GM12891 (cell line): ENCODE results near the gene TNFRSF13B.
"Not testable (repeated sequence)": the region's sequence is repeated elsewhere in the genome, so short reads cannot be mapped to it uniquely, and the experiment has no call there.

ENCODE experiments used
- DNase-seq: peaks from one replicate; pipeline ENCODE4 v3.0.0; 2011; ENCODE audit warnings: low spot score; ENCODE audit not compliant: insufficient read length
- FAIRE-seq: peaks from 2 replicates; lab custom pipeline; 2011; peaks lifted over from hg19 to GRCh38; lab: Jason Lieb, UNC
- PAX5 ChIP-seq: IDR thresholded peaks from 2 replicates; pipeline ENCODE4 v1.6.1; 2011; ENCODE audit warnings: low read length, moderate library complexity, mild to moderate bottlenecking; ENCODE audit not compliant: insufficient read depth, severe bottlenecking
- POLR2A ChIP-seq: IDR thresholded peaks from 2 replicates; pipeline ENCODE4 v1.6.1; 2011; ENCODE audit warnings: low read depth, low read length, control low read depth
- POLR2AphosphoS5 ChIP-seq: IDR thresholded peaks from 2 replicates; pipeline ENCODE4 v1.6.1; 2011; ENCODE audit warnings: low read depth, low read length, control low read depth
- POU2F2 ChIP-seq: IDR thresholded peaks from 2 replicates; pipeline ENCODE4 v1.6.1; 2011; ENCODE audit warnings: low read depth, mild to moderate bottlenecking, control low read depth, low read length, moderate library complexity
- SPI1 ChIP-seq: IDR thresholded peaks from 2 replicates; pipeline ENCODE4 v1.6.1; 2011; ENCODE audit warnings: low read depth, low read length, control low read depth
- TAF1 ChIP-seq: IDR thresholded peaks from 2 replicates; pipeline ENCODE4 v1.6.1; 2011; ENCODE audit warnings: low read depth, low read length, control low read depth

TNFRSF13B gene

GRCh38 chr17:16977932-16978331 is 6.0 kb upstream of the TNFRSF13B start:
- TF ChIP-seq POLR2AphosphoS5 (no peak), SPI1 (no peak)
- DNase-seq (no peak), FAIRE-seq (peak; percentile 92)

GRCh38 chr17:16976725-16977550 is 5.0 kb upstream of the TNFRSF13B start:
- peak; percentile 75 for FAIRE-seq
- no peak for DNase-seq

GRCh38 chr17:16975744-16976625 is 4.1 kb upstream of the TNFRSF13B start:
- DNase-seq: no peak
- TF ChIP-seq TAF1 (peak; percentile 54; the same call in 1 of the 2 replicates), SPI1 (no peak), POU2F2 (peak; percentile 71), POLR2A (peak; percentile 60)
- peak; percentile 92 for FAIRE-seq

More at GRCh38 chr17:16976725-16977550, 5.0 kb upstream of the TNFRSF13B start:
- TF ChIP-seq TAF1 (no peak), POLR2AphosphoS5 (no peak), POLR2A (no peak), POU2F2 (peak; percentile 44; the same call in 1 of the 2 replicates)

GRCh38 chr17:16975277-16975651 is 3.3 kb upstream of the TNFRSF13B start:
- TF ChIP-seq POU2F2 (no peak), POLR2A (peak; percentile 9; the same call in 1 of the 2 replicates)
- FAIRE-seq (no peak), DNase-seq (no peak)

GRCh38 chr17:16974569-16975276 is 2.8 kb upstream of the TNFRSF13B start:
- no peak for DNase-seq
- peak; percentile 91 for FAIRE-seq
- TF ChIP-seq POLR2A: no peak
- no peak for TF ChIP-seq POU2F2
- TF ChIP-seq TAF1: no peak
- no peak for TF ChIP-seq SPI1
- TF ChIP-seq POLR2AphosphoS5: no peak
- TF ChIP-seq PAX5: no peak

- TF ChIP-seq POLR2AphosphoS5 (no peak), POLR2A (peak; percentile 46; the same call in 1 of the 2 replicates), POU2F2 (peak; percentile 27; the same call in 1 of the 2 replicates), TAF1 (peak; percentile 46; the same call in 1 of the 2 replicates), PAX5 (no peak), SPI1 (no peak)
- DNase-seq (no peak), FAIRE-seq (peak; percentile 93)
Observed at GRCh38 chr17:16973760-16974540, 2.0 kb upstream of the TNFRSF13B start.

GRCh38 chr17:16973043-16973442 is 1.1 kb upstream of the TNFRSF13B start:
- FAIRE-seq: peak; percentile 80
- DNase-seq: not testable (repeated sequence)

- TF ChIP-seq POU2F2 (no peak), TAF1 (no peak), SPI1 (no peak)
- no peak for FAIRE-seq
- no peak for DNase-seq
Observed at GRCh38 chr17:16972346-16972745, 428 bp upstream of the TNFRSF13B start.
